Heart left ventricle (tissue), 16 donors: ENCODE results near the gene UBL7. TPM values are rescaled to one million over a fixed set of nuclear protein-coding genes. Genes with fewer than 3 reads are reported as not detected.
"Not testable (repeated sequence)": the region's sequence is repeated elsewhere in the genome, so short reads cannot be mapped to it uniquely, and the experiment has no call there.

Experiments
- ATAC-seq, 4 donors: fragments of 200-7000 bp; cut with Tn5 transposase; one replicate each; pipeline ENCODE4 v1.9.1; 2020 to 2022; ENCODE audit warnings: moderate library complexity in 4 of 4, mild to moderate bottlenecking in 3 of 4, moderate number of reproducible peaks in 1 of 4
- DNase-seq, 5 donors: peaks; one replicate each; pipeline ENCODE4 v3.0.0-alpha.2; 2020
- H3K27ac ChIP-seq, 12 donors: fragments of 200-600 bp; sonication (generic) in 4 of 12; one replicate each; pipeline versions ENCODE4 v1.5.0 to v1.8.0; 2016 to 2022; ENCODE audit warnings: mild to moderate bottlenecking in 2 of 12
- H3K27me3 ChIP-seq, 9 donors: fragments of 200-600 bp; sonication (generic) in 2 of 9; one replicate each; pipeline versions ENCODE4 v1.5.1 to v1.8.0; 2016 to 2022; ENCODE audit warnings: mild to moderate bottlenecking in 3 of 9
- H3K36me3 ChIP-seq, 9 donors: fragments of 200-600 bp; sonication (generic) in 2 of 9; one replicate each; pipeline versions ENCODE4 v1.5.0 to v1.8.0; 2018 to 2022; ENCODE audit warnings: mild to moderate bottlenecking in 2 of 9
- H3K4me1 ChIP-seq, 12 donors: fragments of 200-600 bp; sonication (generic) in 4 of 12; one replicate each; pipeline versions ENCODE4 v1.5.0 to v1.8.0; 2016 to 2022; ENCODE audit warnings: mild to moderate bottlenecking in 3 of 12
- H3K4me3 ChIP-seq, 12 donors: fragments of 200-600 bp; sonication (generic) in 4 of 12; one replicate each; pipeline versions ENCODE4 v1.5.0 to v1.8.0; 2017 to 2022; ENCODE audit warnings: mild to moderate bottlenecking in 9 of 12, moderate library complexity in 4 of 12
- H3K9me3 ChIP-seq, 12 donors: fragments of 200-600 bp; sonication (generic) in 4 of 12; one replicate each; pipeline versions ENCODE4 v1.5.0 to v1.8.0; 2016 to 2022; ENCODE audit warnings: mild to moderate bottlenecking in 1 of 12
- CTCF ChIP-seq, 12 donors: fragments of 200-600 bp; sonication (generic) in 4 of 12; IDR thresholded peaks; one replicate each; pipeline versions ENCODE4 v1.5.0 to v1.8.0; 2018 to 2022; ENCODE audit warnings: antibody characterized with exemption in 12 of 12, mild to moderate bottlenecking in 5 of 12
- POLR2A ChIP-seq, 2 donors: fragments of 450-650 bp; IDR thresholded peaks; one replicate each; pipeline ENCODE4 v1.6.1; 2017; ENCODE audit warnings: antibody characterized with exemption in 2 of 2, mild to moderate bottlenecking in 2 of 2, moderate library complexity in 2 of 2
- WGBS, 4 donors: extraction: QIAGEN DNeasy Blood & Tissue Kit in 2 of 4; methylation state at CpG; one replicate each; pipeline versions ENCODE4 v1.1.5 to v1.1.7; 2013 to 2018; 5-methylcytosine and 5-hydroxymethylcytosine counted together
- intact Hi-C, 10 donors: fragments of 100-400 bp; cut with DNase I; formaldehyde crosslinking; loops; one replicate each; pipeline versions ENCODE4 v1.11.1 to v1.14.2; 2022
- polyA plus RNA-seq, 2 donors: library from polyadenylated mRNA; stranded (reverse); fragments of 200-250 nt; gene quantifications; one replicate each; pipeline ENCODE4 v1.2.3, GENCODE V29; 2013
- total RNA-seq, 9 donors: library from RNA; depleted of rRNA in 2 of 9; stranded (reverse); fragments of >200 nt in 2 of 9; fragmentation: NEBNext Ultra II Directional in 3 of 9; extraction: Animal tissue kit (Norgen Biotek cat#: 25700) in 3 of 9; gene quantifications; one replicate each; pipeline versions ENCODE4 v1.1.0 to v1.2.4, GENCODE V29; 2016 to 2023
- donor health status: ischemic (EF 13 %, LVEDD 7.1; RV severe dilation, severe dysfunction).
- donor health status: healthy with polysubstance abuse.
- donor health status: DM: no; HTN: yes; CAD: no.
- donor health status: DM: no; HTN: no; CAD: no.
- donor health status: ischemic (EF 25% LVEDD 6.9; RV normal size, moderate dysfunction).
- donor health status: ischemic (EF 25% LVEDD 5.7; RV mildly dilated, moderate dysfunction).
- donor health status: healthy.
- donor health status: DM: yes; HTN: yes; CAD: no.
- donor health status: ischemic (EF 35%, LVEDD 5.7; RV mildly dilated, moderate dysfunction).
- donor health status: nonischemic (EF 11% LVEDD 7.7; RV severe dilation, severe dysfunction).
- donor health status: DM: yes; HTN: yes; CAD: no.
- donor health status: PGD.
- donor health status: ischemic (EF 29% LVEDD 5.4; RV normal size, mild dysfunction).
- donor health status: nonischemic (EF 23%, LVEDD 6.1; RV moderate dilation, normal function).

The UBL7 gene
- total and polyA plus RNA-seq, 11 donors: 40.6 to 102 (median 49.5) TPM

DNA sequence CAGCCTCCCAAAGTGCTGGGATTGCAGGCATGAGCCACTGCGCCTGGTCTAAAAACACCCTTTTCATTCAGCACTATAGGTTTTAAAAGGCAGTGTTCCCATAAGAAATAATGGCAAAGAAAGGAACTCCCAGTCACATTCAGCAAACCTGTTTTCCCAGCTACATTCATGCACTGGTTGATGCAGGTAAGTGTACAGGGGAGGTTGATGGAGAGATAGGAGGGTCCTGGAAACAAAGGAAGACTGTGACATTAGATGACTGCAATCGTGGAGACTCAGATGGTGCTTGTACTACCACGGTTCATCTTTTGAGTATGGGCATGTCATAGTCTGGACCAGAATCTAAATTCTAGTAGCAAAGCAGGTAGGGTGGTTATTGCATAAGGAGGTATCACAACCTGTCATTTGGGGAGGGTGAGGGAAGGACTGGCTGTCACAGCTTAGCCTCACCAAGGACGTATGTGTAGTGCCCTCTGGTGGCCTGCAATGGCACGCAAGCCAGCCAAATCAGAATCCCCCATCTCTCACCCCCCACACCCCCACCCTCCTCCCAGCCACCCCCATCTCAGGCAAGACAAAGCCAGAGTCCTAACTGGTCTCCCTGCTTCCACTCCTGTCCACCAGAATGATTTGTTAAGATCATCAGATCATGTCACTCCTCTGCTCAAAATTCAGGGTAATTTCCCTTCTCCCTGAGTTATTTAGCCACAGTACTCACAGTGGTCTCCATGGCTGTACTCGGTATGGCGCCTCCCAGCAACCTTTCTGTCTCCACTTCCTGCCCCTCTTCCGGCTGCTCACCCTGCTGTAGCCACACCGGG is 28.8 kb upstream of the UBL7 start:
- TF ChIP-seq POLR2A (IDR thresholded peaks at IDR 0.05): no peak
- TF ChIP-seq CTCF (IDR thresholded peaks at IDR 0.05): peak; percentile 51 to 72 (median 62)
- ATAC-seq (peak in 3 of 4 donors; percentile 58 to 62 (median 60)), DNase-seq (peak in 4 of 5 donors; percentile 18 to 35 (median 28))
- Histone ChIP-seq H3K27ac (no peak overlapping the region), H3K4me1 (no peaks in the 10 kb centered on the region), H3K9me3 (no peaks in the 10 kb centered on the region), H3K27me3 (no peaks in the 10 kb centered on the region), H3K4me3 (no peak overlapping the region), H3K36me3 (no peaks in the 10 kb centered on the region)
- 35 to 39% (median 37%) methylated on average over 9 of the region's 9 CpGs for WGBS, 4 donors
- intact Hi-C loops: loop anchor here in 8 of 10 donors (1.0 to 5.0 kb wide), 6 partner anchors 107 to 117 kb away; no protein-coding TSS in a partner anchor

GRCh38 chr15:74488776-74489175 is 27.8 kb upstream of the UBL7 start:
- Histone ChIP-seq H3K27me3 (no peaks in the 10 kb centered on the region), H3K4me1 (no peaks in the 10 kb centered on the region), H3K36me3 (no peaks in the 10 kb centered on the region), H3K9me3 (no peaks in the 10 kb centered on the region), H3K27ac (no peak overlapping the region), H3K4me3 (no peak overlapping the region)
- WGBS, 4 donors: 88 to 94% (median 91%) methylated on average over 1 of the region's 1 CpG
- intact Hi-C loops: loop anchor here in 6 of 10 donors (1.0 to 5.0 kb wide), 5 partner anchors 106 to 116 kb away; no protein-coding TSS in a partner anchor
- DNase-seq (no peak), ATAC-seq (no peak)
- no peak for TF ChIP-seq POLR2A (IDR thresholded peaks at IDR 0.05)

GRCh38 chr15:74482661-74483060 is 21.7 kb upstream of the UBL7 start:
- H3K4me3 ChIP-seq: no peak overlapping the region
- H3K4me1 ChIP-seq: no peaks in the 10 kb centered on the region
- no peak for ATAC-seq
- H3K27ac ChIP-seq: no peak overlapping the region
- TF ChIP-seq CTCF (IDR thresholded peaks at IDR 0.05): no peak
- TF ChIP-seq POLR2A (IDR thresholded peaks at IDR 0.05): no peak
- no peak for DNase-seq
- H3K9me3 ChIP-seq: no peaks in the 10 kb centered on the region
- intact Hi-C loops: no loop called here
- H3K36me3 ChIP-seq: peaks cover 0 to 2% (median 0%) of the 10 kb centered on the region in 9 donors
- WGBS, 4 donors: 62 to 71% (median 63%) methylated on average over 3 of the region's 3 CpGs
- no peaks in the 10 kb centered on the region for H3K27me3 ChIP-seq

GRCh38 chr15:74480364-74480763 is 19.4 kb upstream of the UBL7 start:
- H3K4me3 ChIP-seq, H3K27ac ChIP-seq, DNase-seq, H3K27me3 ChIP-seq, H3K4me1 ChIP-seq, H3K9me3 ChIP-seq, H3K36me3 ChIP-seq, intact Hi-C loops, ATAC-seq: not testable (repeated sequence)
- WGBS, 4 donors: 95 to 98% (median 97%) methylated on average over 13 to 27 of the region's 27 CpGs

DNA sequence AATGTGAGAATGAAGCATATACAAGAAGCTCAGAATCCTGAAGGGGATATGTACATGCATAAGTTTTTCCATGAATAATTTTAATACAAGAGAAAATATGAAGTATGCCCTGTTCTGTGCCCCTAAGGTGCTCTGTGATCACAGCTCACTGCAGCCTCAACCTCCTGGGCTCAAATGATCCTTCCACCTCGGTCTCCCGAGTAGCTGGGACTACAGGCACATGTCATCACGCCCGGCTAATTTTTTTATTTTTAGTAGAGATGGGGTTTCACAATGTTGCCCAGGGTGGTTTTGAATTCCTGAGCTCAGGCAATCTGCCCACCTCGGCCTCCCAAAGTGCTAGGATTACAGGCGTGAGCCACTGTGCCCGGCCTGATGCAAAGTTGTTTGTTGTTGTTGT is 10.7 kb upstream of the UBL7 start:
- intact Hi-C loops, H3K4me3 ChIP-seq, H3K27me3 ChIP-seq, DNase-seq, H3K27ac ChIP-seq, H3K9me3 ChIP-seq, H3K4me1 ChIP-seq, ATAC-seq: not testable (repeated sequence)
- 96 to 98% (median 97%) methylated on average over 7 of the region's 7 CpGs for WGBS, 4 donors
- H3K36me3 ChIP-seq: peaks cover 0 to 14% (median 0%) of the 10 kb centered on the region in 9 donors
